Glutamatergic neuron (in vitro differentiated cells): ENCODE data around the gene TTC4. TPM values are rescaled to one million over a fixed set of nuclear protein-coding genes. Genes with fewer than 3 reads are reported as not detected.

Experiments used
- DNase-seq: peaks from one replicate; pipeline ENCODE4 v3.0.0; 2022
- H3K27ac Mint-ChIP-seq: one replicate; pipeline ENCODE4 v1.8.0; 2020; ENCODE audit warnings: mild to moderate bottlenecking, mixed read lengths, inconsistent platforms; ENCODE audit not compliant: unreplicated experiment
- H3K27me3 Mint-ChIP-seq: one replicate; pipeline ENCODE4 v1.8.0; 2020; ENCODE audit warnings: mild to moderate bottlenecking, moderate library complexity, mixed read lengths, inconsistent platforms; ENCODE audit not compliant: unreplicated experiment
- H3K36me3 Mint-ChIP-seq: one replicate; pipeline ENCODE4 v1.8.0; 2020; ENCODE audit warnings: mild to moderate bottlenecking, mixed read lengths, inconsistent platforms; ENCODE audit not compliant: unreplicated experiment
- H3K4me1 Mint-ChIP-seq: one replicate; pipeline ENCODE4 v1.8.0; 2020; ENCODE audit warnings: mild to moderate bottlenecking, low read depth, mixed read lengths, inconsistent platforms; ENCODE audit not compliant: unreplicated experiment
- H3K4me3 Mint-ChIP-seq: one replicate; pipeline ENCODE4 v1.8.0; 2020; ENCODE audit warnings: mild to moderate bottlenecking, mixed read lengths, inconsistent platforms; ENCODE audit not compliant: unreplicated experiment
- H3K9me3 Mint-ChIP-seq: one replicate; pipeline ENCODE4 v1.8.0; 2020; ENCODE audit warnings: mild to moderate bottlenecking, moderate library complexity, mixed read lengths, inconsistent platforms; ENCODE audit not compliant: unreplicated experiment
- long read RNA-seq: library from polyadenylated mRNA; unstranded; transcript quantifications from one replicate; pipeline ENCODE4 v2.0.0, GENCODE V29; 2020; ENCODE audit not compliant: unreplicated experiment
- total RNA-seq: library from RNA; stranded (reverse); fragmentation: NEBNext Ultra II Directional; extraction: Animal tissue kit (Norgen Biotek cat#: 25700); gene quantifications from one replicate; pipeline ENCODE4 v1.2.1, GENCODE V29; 2021; ENCODE audit not compliant: unreplicated experiment
- TF ChIP-seq, protein P1 (sequence below): fragments of 200-600 bp; sonication (generic); IDR thresholded peaks from one replicate; pipeline ENCODE4 v1.5.0; 2021; ENCODE audit not compliant: partially characterized antibody, unreplicated experiment

The TTC4 gene, protein sequence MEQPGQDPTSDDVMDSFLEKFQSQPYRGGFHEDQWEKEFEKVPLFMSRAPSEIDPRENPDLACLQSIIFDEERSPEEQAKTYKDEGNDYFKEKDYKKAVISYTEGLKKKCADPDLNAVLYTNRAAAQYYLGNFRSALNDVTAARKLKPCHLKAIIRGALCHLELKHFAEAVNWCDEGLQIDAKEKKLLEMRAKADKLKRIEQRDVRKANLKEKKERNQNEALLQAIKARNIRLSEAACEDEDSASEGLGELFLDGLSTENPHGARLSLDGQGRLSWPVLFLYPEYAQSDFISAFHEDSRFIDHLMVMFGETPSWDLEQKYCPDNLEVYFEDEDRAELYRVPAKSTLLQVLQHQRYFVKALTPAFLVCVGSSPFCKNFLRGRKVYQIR
- total RNA-seq, result 14.3 TPM
- long read RNA-seq, transcript TTC4-201 (10 exons, 2,395 nt), result major isoform, 31 of 34 reads
- long read RNA-seq, partial matches to known transcripts, result 1 of 34 reads
- long read RNA-seq, other reads (novel, unspliced or antisense), result 1 of 34 reads

DNA sequence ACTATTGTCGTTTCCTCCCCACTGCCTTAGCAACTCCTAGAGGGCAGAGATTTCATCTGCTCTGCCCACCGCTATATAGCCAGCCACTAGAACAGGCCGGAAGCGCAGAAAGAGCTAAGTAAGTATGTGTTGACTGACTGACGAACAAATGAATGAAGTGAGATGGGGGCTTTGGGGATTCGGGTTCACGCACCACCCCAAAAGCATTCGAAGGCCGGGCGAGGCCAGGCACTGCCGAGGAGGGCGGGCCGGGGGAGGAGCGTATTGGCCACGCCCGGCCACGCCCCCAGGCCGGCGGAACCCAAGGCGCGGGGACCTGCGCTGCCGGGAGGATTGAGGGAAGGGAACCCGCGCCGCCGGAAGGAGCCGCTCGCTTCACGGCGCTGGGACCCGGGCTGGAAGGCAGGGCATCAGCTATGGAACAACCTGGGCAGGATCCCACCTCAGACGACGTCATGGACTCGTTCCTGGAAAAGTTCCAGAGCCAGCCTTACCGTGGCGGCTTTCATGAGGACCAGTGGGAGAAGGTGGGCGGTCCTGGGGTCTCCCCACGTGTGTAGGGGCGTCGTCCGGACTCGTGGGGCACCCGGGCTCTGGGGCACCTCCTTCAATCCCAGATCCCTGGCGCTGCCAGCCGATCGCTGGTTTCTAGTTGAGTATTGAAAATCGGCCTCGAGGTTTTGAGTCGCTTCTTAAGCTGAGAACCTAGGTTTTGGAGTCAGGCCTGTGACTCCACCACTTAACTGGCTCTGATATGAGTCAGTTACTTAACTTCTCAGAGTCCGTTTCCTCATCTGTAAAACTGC, at the start of gene TTC4:
Gene TTC4 (plus strand): TSS at position 369 of the 806 bp plus-strand sequence. CDS start 48 bp downstream, at position 417.
- no peak within 1 kb of the TSS for H3K27ac Mint-ChIP-seq
- peaks cover 7% of the 10 kb centered on the region for H3K27me3 Mint-ChIP-seq
- no peaks in the 10 kb centered on the region for H3K9me3 Mint-ChIP-seq
- peaks cover 7% of the 10 kb centered on the region for H3K4me1 Mint-ChIP-seq
- DNase-seq, result peak; percentile 88
- H3K4me3 Mint-ChIP-seq, result peak within 1 kb of the TSS; percentile 88
- no peaks in the 10 kb centered on the region for H3K36me3 Mint-ChIP-seq
- TF ChIP-seq, protein P1, sequence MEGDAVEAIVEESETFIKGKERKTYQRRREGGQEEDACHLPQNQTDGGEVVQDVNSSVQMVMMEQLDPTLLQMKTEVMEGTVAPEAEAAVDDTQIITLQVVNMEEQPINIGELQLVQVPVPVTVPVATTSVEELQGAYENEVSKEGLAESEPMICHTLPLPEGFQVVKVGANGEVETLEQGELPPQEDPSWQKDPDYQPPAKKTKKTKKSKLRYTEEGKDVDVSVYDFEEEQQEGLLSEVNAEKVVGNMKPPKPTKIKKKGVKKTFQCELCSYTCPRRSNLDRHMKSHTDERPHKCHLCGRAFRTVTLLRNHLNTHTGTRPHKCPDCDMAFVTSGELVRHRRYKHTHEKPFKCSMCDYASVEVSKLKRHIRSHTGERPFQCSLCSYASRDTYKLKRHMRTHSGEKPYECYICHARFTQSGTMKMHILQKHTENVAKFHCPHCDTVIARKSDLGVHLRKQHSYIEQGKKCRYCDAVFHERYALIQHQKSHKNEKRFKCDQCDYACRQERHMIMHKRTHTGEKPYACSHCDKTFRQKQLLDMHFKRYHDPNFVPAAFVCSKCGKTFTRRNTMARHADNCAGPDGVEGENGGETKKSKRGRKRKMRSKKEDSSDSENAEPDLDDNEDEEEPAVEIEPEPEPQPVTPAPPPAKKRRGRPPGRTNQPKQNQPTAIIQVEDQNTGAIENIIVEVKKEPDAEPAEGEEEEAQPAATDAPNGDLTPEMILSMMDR, result no peak

DNA sequence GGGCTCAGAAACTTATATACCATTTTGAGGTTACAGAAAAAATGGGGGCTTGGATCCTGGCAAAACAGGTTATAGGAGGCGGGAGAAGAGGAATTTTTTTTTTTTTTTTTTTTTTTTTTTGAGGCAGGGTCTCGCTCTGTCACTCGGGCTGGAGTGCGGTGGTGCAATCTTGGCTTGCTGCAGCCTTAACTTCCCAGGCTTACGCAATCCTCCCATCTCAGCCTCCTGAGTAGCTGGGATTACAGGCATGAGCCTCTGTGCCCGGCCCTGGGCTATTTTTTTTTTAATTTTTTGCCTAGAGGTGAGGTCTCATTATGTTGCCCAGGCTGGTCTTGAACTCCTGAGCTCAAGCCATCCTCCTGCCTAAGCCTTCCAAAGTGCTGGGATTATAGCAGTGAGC, 49.3 kb upstream of the TTC4 start:
- TF ChIP-seq, protein P1, result no peak
- H3K36me3 Mint-ChIP-seq, result no peaks in the 10 kb centered on the region
- no peaks in the 10 kb centered on the region for H3K4me1 Mint-ChIP-seq
- no peaks in the 10 kb centered on the region for H3K9me3 Mint-ChIP-seq
- H3K27me3 Mint-ChIP-seq, result peaks cover under 1% of the 10 kb centered on the region
- no peak overlapping the region for H3K4me3 Mint-ChIP-seq
- DNase-seq, result no peak
- H3K27ac Mint-ChIP-seq, result no peak overlapping the region

DNA sequence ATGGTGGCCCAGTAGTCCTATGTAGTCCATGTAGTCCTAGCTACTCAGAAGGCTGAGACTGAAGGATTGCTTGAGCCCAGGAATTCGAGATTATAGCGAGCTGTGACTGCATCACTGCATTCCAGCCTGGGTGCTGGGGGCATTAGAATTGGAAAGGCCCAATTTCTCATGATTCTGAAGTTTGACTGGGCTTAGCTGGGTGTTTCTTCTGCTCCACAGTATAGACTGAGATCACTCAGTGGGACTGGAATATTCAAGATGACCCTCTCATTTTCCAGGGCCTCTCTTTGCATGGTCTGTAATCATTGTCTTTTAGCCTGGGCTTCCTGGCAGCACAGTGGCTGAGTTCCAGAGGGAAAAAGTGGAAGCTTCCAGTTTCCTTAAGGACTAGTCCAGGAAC, 47.9 kb upstream of the TTC4 start:
- Mint-ChIP-seq H3K27ac (no peak overlapping the region), H3K4me3 (no peak overlapping the region), H3K9me3 (no peaks in the 10 kb centered on the region), H3K4me1 (peaks cover 6% of the 10 kb centered on the region), H3K36me3 (no peaks in the 10 kb centered on the region), H3K27me3 (peaks cover 5% of the 10 kb centered on the region)
- DNase-seq, result no peak
- TF ChIP-seq, protein P1, result no peak

DNA sequence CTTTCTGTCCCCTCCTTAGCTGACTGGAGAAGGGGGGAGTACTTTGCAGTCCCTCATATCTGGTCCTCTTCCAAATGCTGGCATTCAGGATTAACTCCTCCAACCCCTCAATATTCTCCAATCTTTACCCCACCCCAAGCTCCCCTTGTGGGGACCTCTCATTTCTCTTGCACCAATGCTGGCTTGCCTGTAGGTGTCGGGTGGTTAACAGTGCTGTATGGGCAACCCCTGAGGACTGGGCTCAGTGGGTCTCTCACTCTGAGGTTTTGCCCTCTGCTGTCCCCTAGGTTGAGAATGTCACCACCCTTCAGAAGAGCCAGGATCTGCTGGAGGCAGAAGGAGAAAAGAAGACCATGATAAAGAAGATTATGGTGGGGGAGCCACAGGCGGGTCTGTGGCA, 47.1 kb upstream of the TTC4 start:
- Mint-ChIP-seq H3K36me3 (peaks cover 5% of the 10 kb centered on the region), H3K27me3 (peaks cover 5% of the 10 kb centered on the region), H3K4me1 (peaks cover 6% of the 10 kb centered on the region), H3K27ac (no peak overlapping the region), H3K4me3 (no peak overlapping the region), H3K9me3 (no peaks in the 10 kb centered on the region)
- DNase-seq, result no peak
- TF ChIP-seq, protein P1, result no peak
